Right atrium auricular region (tissue), 2 donors: ENCODE data around the gene TCIRG1. TPM values are rescaled to one million over a fixed set of nuclear protein-coding genes. Genes with fewer than 3 reads are reported as not detected.
A peak's percentile ranks its signal among the peaks of the same experiment; 100 is the strongest.

ENCODE experiments used
- DNase-seq: peaks from one replicate; pipeline ENCODE4 v3.0.0-alpha.2; 2019; ENCODE audit warnings: low spot score
- H3K27ac ChIP-seq, 2 donors: fragments of 200-600 bp; sonication (generic); 1 replicate in 1 of 2; 2 replicates in 1 of 2; pipeline ENCODE4 v1.5.1; 2016 to 2019
- H3K27me3 ChIP-seq, 2 donors: fragments of 200-600 bp; sonication (generic); one replicate each; pipeline versions ENCODE4 v1.5.1 to v1.6.0; 2017 to 2019
- H3K36me3 ChIP-seq: fragments of 200-600 bp; sonication (generic); one replicate; pipeline ENCODE4 v1.5.1; 2016
- H3K4me1 ChIP-seq, 2 donors: fragments of 200-600 bp; sonication (generic); one replicate each; pipeline versions ENCODE4 v1.5.1 to v1.6.0; 2017 to 2019
- H3K4me3 ChIP-seq, 2 donors: fragments of 200-600 bp; sonication (generic); 1 replicate in 1 of 2; 2 replicates in 1 of 2; pipeline ENCODE4 v1.5.1; 2017 to 2019; ENCODE audit warnings: mild to moderate bottlenecking in 1 of 2, moderate library complexity in 1 of 2
- H3K9me3 ChIP-seq, 2 donors: fragments of 200-600 bp; sonication (generic); one replicate each; pipeline ENCODE4 v1.5.1; 2019
- total RNA-seq, 2 donors: library from RNA; depleted of rRNA; stranded (reverse); fragments of >200 nt; gene quantifications; one replicate each; pipeline ENCODE4 v1.1.0, GENCODE V29; 2016
- TF ChIP-seq, protein P1 (sequence below), 2 donors: fragments of 200-600 bp; sonication (generic); IDR thresholded peaks; one replicate each; pipeline ENCODE4 v1.5.1; 2019; ENCODE audit warnings: antibody characterized with exemption in 2 of 2

Gene TCIRG1
- total RNA-seq, 2 donors from 2014 or later = 19.2 to 50.7 TPM

- no peaks in the 10 kb centered on the region for H3K36me3 ChIP-seq
- DNase-seq = no peak
- H3K9me3 ChIP-seq = no peaks in the 10 kb centered on the region
- peaks cover 0 to 9% of the 10 kb centered on the region in 2 donors for H3K4me1 ChIP-seq
- TF ChIP-seq, protein P1, sequence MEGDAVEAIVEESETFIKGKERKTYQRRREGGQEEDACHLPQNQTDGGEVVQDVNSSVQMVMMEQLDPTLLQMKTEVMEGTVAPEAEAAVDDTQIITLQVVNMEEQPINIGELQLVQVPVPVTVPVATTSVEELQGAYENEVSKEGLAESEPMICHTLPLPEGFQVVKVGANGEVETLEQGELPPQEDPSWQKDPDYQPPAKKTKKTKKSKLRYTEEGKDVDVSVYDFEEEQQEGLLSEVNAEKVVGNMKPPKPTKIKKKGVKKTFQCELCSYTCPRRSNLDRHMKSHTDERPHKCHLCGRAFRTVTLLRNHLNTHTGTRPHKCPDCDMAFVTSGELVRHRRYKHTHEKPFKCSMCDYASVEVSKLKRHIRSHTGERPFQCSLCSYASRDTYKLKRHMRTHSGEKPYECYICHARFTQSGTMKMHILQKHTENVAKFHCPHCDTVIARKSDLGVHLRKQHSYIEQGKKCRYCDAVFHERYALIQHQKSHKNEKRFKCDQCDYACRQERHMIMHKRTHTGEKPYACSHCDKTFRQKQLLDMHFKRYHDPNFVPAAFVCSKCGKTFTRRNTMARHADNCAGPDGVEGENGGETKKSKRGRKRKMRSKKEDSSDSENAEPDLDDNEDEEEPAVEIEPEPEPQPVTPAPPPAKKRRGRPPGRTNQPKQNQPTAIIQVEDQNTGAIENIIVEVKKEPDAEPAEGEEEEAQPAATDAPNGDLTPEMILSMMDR (IDR thresholded peaks at IDR 0.05) = no peak
- H3K27ac ChIP-seq = no peak overlapping the region
- H3K27me3 ChIP-seq = no peaks in the 10 kb centered on the region
- no peak overlapping the region for H3K4me3 ChIP-seq
Measured at GRCh38 chr11:68017980-68018729, 20.7 kb upstream of the TCIRG1 start.

DNA sequence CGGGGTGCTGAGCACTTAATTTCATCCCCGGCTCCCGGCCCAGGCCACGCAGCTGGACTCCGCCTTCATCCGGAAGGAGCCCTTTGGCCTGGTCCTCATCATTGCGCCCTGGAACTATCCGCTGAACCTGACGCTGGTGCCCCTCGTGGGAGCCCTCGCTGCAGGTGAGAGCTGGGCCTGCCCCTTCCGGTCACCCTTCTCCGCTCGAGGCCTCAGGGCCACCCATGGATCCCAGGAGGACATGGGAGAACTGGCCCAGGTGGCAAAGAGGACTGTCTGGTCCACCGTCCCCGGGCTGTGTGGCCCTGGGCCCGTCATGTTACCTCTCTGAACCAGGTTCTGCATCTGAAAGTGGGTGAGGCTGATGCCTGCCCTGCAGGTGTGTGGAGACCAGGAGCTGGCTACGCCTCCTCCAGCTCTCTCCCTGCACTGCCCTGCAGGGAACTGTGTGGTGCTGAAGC lies 20.1 kb upstream of the TCIRG1 start:
- Histone ChIP-seq H3K9me3 (no peaks in the 10 kb centered on the region), H3K4me3 (no peak overlapping the region), H3K27ac (no peak overlapping the region), H3K27me3 (no peaks in the 10 kb centered on the region), H3K36me3 (no peaks in the 10 kb centered on the region), H3K4me1 (peaks cover 0 to 9% of the 10 kb centered on the region in 2 donors)
- TF ChIP-seq, protein P1 (IDR thresholded peaks at IDR 0.05) = no peak
- no peak for DNase-seq

DNA sequence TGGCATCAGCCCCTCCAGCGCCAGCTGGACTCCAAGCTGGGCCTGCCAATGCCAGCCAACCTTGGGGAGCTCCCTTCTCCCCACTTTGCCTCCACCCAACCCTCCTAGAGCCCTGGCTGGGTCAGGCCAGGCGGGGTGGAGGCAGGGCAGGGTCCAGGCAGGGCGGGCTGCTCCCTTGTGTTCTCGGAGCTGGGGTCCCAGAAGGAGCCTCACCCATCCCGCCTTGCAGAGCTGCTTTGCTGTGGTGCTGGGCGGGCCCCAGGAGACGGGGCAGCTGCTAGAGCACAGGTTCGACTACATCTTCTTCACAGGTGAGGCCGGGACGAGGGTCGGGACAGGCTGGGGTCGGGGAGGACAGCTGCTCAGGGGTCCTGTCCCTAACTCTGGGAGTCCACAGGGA lies 19.3 kb upstream of the TCIRG1 start:
- no peaks in the 10 kb centered on the region for H3K27me3 ChIP-seq
- no peak overlapping the region for H3K4me3 ChIP-seq
- TF ChIP-seq, protein P1 (IDR thresholded peaks at IDR 0.05) = no peak
- DNase-seq = no peak
- H3K27ac ChIP-seq = no peak overlapping the region
- H3K9me3 ChIP-seq = peaks cover 0 to 3% of the 10 kb centered on the region in 2 donors
- peaks cover 0 to 9% of the 10 kb centered on the region in 2 donors for H3K4me1 ChIP-seq
- H3K36me3 ChIP-seq = no peaks in the 10 kb centered on the region

DNA sequence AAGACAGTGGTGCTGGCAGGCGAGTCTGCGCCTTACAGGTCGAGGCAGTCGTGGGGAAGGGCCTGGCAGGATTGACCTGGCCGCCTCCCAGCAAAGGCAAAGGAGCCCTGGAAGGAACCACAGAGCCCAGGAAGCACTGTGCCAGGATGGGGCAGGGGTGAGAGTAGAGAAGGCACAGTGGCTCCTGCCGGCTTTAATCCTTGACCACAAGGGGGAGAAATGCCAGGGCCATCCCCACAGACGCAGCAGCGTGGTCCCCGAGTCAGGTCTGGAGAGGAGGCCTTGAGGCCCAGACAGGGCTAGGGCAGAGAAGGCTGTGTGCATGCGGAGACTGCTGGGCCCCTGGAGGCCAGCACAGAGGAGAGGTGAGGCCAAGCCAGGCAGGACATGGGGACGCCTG lies 18.2 kb upstream of the TCIRG1 start:
- TF ChIP-seq, protein P1 (IDR thresholded peaks at IDR 0.05) = peak in 1 of 2 donors; percentile 41
- Histone ChIP-seq H3K4me1 (peaks cover 0 to 9% of the 10 kb centered on the region in 2 donors), H3K9me3 (peaks cover 0 to 7% of the 10 kb centered on the region in 2 donors), H3K4me3 (no peak overlapping the region), H3K27me3 (no peaks in the 10 kb centered on the region), H3K27ac (no peak overlapping the region), H3K36me3 (no peaks in the 10 kb centered on the region)
- no peak for DNase-seq

DNA sequence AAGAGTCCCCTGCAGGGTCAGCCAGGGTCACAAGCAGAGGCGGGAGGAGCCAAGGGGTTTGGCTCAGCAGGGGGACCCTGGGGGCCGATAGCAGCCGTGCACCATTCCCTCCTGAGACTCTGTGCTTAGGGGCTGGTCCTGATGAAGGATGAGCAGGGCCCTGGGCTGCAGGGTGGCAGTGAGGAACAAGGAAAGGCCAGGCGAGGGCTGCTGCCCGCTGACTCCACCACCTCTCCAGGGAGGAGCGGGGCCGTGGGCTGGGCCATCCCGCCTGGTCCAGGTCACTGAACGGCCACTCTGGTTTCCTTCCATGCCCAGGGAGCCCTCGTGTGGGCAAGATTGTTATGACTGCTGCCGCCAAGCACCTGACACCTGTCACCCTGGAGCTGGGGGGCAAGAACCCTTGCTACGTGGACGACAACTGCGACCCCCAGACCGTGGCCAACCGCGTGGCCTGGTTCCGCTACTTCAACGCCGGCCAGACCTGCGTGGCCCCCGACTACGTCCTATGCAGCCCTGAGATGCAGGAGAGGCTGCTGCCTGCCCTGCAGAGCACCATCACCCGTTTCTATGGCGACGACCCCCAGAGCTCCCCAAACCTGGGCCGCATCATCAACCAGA lies 17.5 kb upstream of the TCIRG1 start:
- Histone ChIP-seq H3K27ac (no peak overlapping the region), H3K4me1 (peaks cover 0 to 9% of the 10 kb centered on the region in 2 donors), H3K9me3 (peaks cover 0 to 7% of the 10 kb centered on the region in 2 donors), H3K36me3 (no peaks in the 10 kb centered on the region), H3K4me3 (no peak overlapping the region), H3K27me3 (no peaks in the 10 kb centered on the region)
- DNase-seq = no peak
- TF ChIP-seq, protein P1 (IDR thresholded peaks at IDR 0.05) = no peak
